Loucy (cell line): ENCODE measurements around the gene SIGLEC15.

Experiments
- H2AFZ ChIP-seq: fragments of 200-600 bp; sonication (generic); 2 replicates; pipeline ENCODE4 v1.6.0; 2016; ENCODE audit warnings: antibody characterized with exemption, mild to moderate bottlenecking, low read length, moderate library complexity
- H3F3A ChIP-seq: fragments of 200-600 bp; 2 replicates; pipeline ENCODE4 v1.6.0; 2016; ENCODE audit warnings: antibody characterized with exemption, low read depth, mild to moderate bottlenecking
- H3K27me3 ChIP-seq: fragments of 200-600 bp; sonication (generic); 2 replicates; pipeline ENCODE4 v1.6.1; 2014; ENCODE audit warnings: low read length, mild to moderate bottlenecking; ENCODE audit not compliant: insufficient read depth, poor library complexity, severe bottlenecking
- H3K36me3 ChIP-seq: fragments of 200-600 bp; sonication (generic); 2 replicates; pipeline ENCODE4 v1.6.1; 2016; ENCODE audit warnings: low read length; ENCODE audit not compliant: insufficient read depth
- H3K4me1 ChIP-seq: fragments of 200-600 bp; sonication (generic); 2 replicates; pipeline ENCODE4 v1.5.1; 2014; ENCODE audit warnings: low read length, mild to moderate bottlenecking; ENCODE audit not compliant: insufficient read depth, poor library complexity, severe bottlenecking
- H3K4me2 ChIP-seq: fragments of 200-600 bp; sonication (generic); 2 replicates; pipeline ENCODE4 v1.6.0; 2014; ENCODE audit warnings: antibody characterized with exemption, low read length, low read depth, mild to moderate bottlenecking; ENCODE audit not compliant: poor library complexity, severe bottlenecking
- H3K4me3 ChIP-seq: fragments of 200-600 bp; sonication (generic); 2 replicates; pipeline ENCODE4 v1.5.1; 2014; ENCODE audit warnings: low read length, mild to moderate bottlenecking, mixed read lengths; ENCODE audit not compliant: poor library complexity, severe bottlenecking
- H3K79me2 ChIP-seq: fragments of 200-600 bp; sonication (generic); 2 replicates; pipeline ENCODE4 v1.6.1; 2014; ENCODE audit warnings: low read length; ENCODE audit not compliant: insufficient read depth
- H3K9ac ChIP-seq: fragments of 200-600 bp; sonication (generic); 2 replicates; pipeline ENCODE4 v1.6.0; 2014; ENCODE audit warnings: mild to moderate bottlenecking, low read depth, low read length, moderate library complexity; ENCODE audit not compliant: poor library complexity, severe bottlenecking
- H3K9me2 ChIP-seq: fragments of 200-600 bp; sonication (generic); replicated peaks from 2 replicates; pipeline ENCODE4 v1.6.1; 2016; ENCODE audit warnings: low read depth, low read length, mixed read lengths
- H3K9me3 ChIP-seq: fragments of 200-600 bp; sonication (generic); 2 replicates; pipeline ENCODE4 v1.6.1; 2014; ENCODE audit warnings: mild to moderate bottlenecking, antibody characterized with exemption, low read length, low read depth; ENCODE audit not compliant: insufficient read depth
- H4K20me1 ChIP-seq: fragments of 200-600 bp; sonication (generic); 2 replicates; pipeline ENCODE4 v1.6.0; 2014; ENCODE audit warnings: antibody characterized with exemption, low read length, mild to moderate bottlenecking; ENCODE audit not compliant: insufficient read depth, poor library complexity, severe bottlenecking
- CTCF ChIP-seq: fragments of 200-600 bp; sonication (generic); conservative IDR thresholded peaks from 2 replicates; pipeline ENCODE4 v1.5.1; 2014; ENCODE audit warnings: mild to moderate bottlenecking, antibody characterized with exemption, low read length
- EZH2phosphoT487 ChIP-seq: fragments of 200-600 bp; IDR thresholded peaks from 2 replicates; pipeline ENCODE4 v1.6.1; 2018; ENCODE audit warnings: antibody characterized with exemption, mild to moderate bottlenecking, moderate library complexity, borderline replicate concordance

Gene SIGLEC15

GRCh38 chr18:45856531-45856930 is 31.1 kb downstream of the SIGLEC15 start:
- no peak overlapping the region for H3K4me3 ChIP-seq
- no peaks in the 10 kb centered on the region for H3K4me1 ChIP-seq
- H3K36me3 ChIP-seq, result peaks cover 95% of the 10 kb centered on the region
- no peak overlapping the region for H2AFZ ChIP-seq
- no peak overlapping the region for H3K4me2 ChIP-seq
- H3K27me3 ChIP-seq, result no peaks in the 10 kb centered on the region
- no peaks in the 10 kb centered on the region for H3K9me2 ChIP-seq
- H3K9ac ChIP-seq, result no peak overlapping the region
- H3F3A ChIP-seq, result no peaks in the 10 kb centered on the region
- H3K9me3 ChIP-seq, result no peaks in the 10 kb centered on the region
- TF ChIP-seq CTCF, result no peak
- TF ChIP-seq EZH2phosphoT487, result no peak
- H3K79me2 ChIP-seq, result no peaks in the 10 kb centered on the region
- no peaks in the 10 kb centered on the region for H4K20me1 ChIP-seq

GRCh38 chr18:45859334-45859733 is 33.9 kb downstream of the SIGLEC15 start:
- H3K36me3 ChIP-seq, result peaks cover 95% of the 10 kb centered on the region
- H3K9ac ChIP-seq, result no peak overlapping the region
- H3K4me1 ChIP-seq, result no peaks in the 10 kb centered on the region
- H3K27me3 ChIP-seq, result no peaks in the 10 kb centered on the region
- H3F3A ChIP-seq, result no peaks in the 10 kb centered on the region
- no peaks in the 10 kb centered on the region for H3K9me2 ChIP-seq
- TF ChIP-seq CTCF (no peak), EZH2phosphoT487 (no peak)
- no peaks in the 10 kb centered on the region for H3K9me3 ChIP-seq
- no peak overlapping the region for H3K4me3 ChIP-seq
- H3K4me2 ChIP-seq, result no peak overlapping the region
- no peaks in the 10 kb centered on the region for H3K79me2 ChIP-seq
- H2AFZ ChIP-seq, result no peak overlapping the region
- H4K20me1 ChIP-seq, result no peaks in the 10 kb centered on the region

GRCh38 chr18:45860492-45860891 is 35.0 kb downstream of the SIGLEC15 start:
- TF ChIP-seq CTCF (no peak), EZH2phosphoT487 (no peak)
- no peak overlapping the region for H3K4me3 ChIP-seq
- no peaks in the 10 kb centered on the region for H3F3A ChIP-seq
- H3K27me3 ChIP-seq, result no peaks in the 10 kb centered on the region
- H3K9me3 ChIP-seq, result no peaks in the 10 kb centered on the region
- H2AFZ ChIP-seq, result no peak overlapping the region
- H4K20me1 ChIP-seq, result no peaks in the 10 kb centered on the region
- no peaks in the 10 kb centered on the region for H3K79me2 ChIP-seq
- H3K9me2 ChIP-seq, result no peaks in the 10 kb centered on the region
- no peak overlapping the region for H3K9ac ChIP-seq
- no peaks in the 10 kb centered on the region for H3K4me1 ChIP-seq
- peaks cover 96% of the 10 kb centered on the region for H3K36me3 ChIP-seq
- no peak overlapping the region for H3K4me2 ChIP-seq
